ENCODE data around the gene MRPL14.

The MRPL14 gene

DNA sequence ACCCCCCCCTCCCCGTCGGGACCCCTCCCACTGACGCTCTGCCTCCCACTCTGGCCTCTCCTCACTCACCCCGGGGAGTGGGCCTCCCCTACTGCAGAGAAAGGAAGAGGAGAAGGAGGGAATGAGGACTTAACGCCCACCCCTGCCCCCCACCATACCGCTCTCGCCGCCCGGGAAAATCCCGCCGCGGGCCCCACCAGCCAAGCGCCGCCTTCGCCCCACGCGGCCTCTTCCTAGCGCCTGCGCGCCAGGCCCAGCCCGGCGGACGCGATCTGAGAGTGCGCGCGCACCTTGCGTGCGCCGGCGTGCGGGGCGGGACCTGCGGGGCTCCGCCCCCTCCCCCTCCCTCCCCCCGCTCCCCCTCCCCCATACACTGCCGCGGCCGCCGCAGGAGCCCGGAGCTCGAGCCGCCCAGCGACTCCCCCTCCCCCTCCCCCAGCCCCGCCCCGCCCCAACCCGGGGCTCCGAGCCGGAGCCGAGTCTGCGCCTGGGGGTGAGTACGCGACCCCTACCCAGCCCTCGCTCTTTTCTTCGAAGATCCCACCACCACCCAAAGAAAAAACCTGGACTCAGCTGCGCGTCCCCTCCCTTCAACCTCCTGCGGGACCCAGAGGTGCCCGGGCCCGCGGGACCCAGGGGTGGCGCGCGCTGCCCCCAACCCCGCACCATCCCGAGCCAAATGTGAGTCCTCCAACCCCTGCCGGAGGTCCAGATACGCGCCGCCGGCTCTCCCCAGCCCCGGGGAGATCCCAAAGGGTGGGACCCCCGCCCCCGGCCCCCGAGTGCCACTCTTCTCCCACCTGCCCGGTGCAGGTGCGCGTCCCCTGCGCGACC, at the start of gene MRPL14, which contains the start of gene TMEM63B:
MRPL14 (minus strand) TSS at position 267 of the 834 bp plus-strand sequence. CDS start 10,841 bp downstream, outside the sequence.
TMEM63B (plus strand) TSS at position 369 of the 834 bp plus-strand sequence. CDS start 7,031 bp downstream, outside the sequence.
- TF ChIP-seq FOXP2 (optimal IDR thresholded peaks at IDR 0.05; ENCODE audit: control extremely low read depth, extremely low read length, insufficient read depth) (no peak), POLR2AphosphoS5 (IDR thresholded peaks at IDR 0.05; ENCODE audit: borderline replicate concordance, low read depth, low read length) (peak; percentile 95), EZH2 (IDR thresholded peaks at IDR 0.05) (no peak)
- Histone ChIP-seq H3K27ac (peak within 1 kb of the TSS; percentile 77), H3K9ac (ENCODE audit: insufficient read length) (peak within 1 kb of the TSS; percentile 92), H3K36me3 (ENCODE audit: insufficient read depth, low read length) (no peaks in the 10 kb centered on the region), H3K9me3 (ENCODE audit: low read depth, low read length) (no peaks in the 10 kb centered on the region), H3K4me3 (peak within 1 kb of the TSS; percentile 88)
- DNase-seq (ENCODE audit: low read depth, low spot score), result peak; percentile 18

DNA sequence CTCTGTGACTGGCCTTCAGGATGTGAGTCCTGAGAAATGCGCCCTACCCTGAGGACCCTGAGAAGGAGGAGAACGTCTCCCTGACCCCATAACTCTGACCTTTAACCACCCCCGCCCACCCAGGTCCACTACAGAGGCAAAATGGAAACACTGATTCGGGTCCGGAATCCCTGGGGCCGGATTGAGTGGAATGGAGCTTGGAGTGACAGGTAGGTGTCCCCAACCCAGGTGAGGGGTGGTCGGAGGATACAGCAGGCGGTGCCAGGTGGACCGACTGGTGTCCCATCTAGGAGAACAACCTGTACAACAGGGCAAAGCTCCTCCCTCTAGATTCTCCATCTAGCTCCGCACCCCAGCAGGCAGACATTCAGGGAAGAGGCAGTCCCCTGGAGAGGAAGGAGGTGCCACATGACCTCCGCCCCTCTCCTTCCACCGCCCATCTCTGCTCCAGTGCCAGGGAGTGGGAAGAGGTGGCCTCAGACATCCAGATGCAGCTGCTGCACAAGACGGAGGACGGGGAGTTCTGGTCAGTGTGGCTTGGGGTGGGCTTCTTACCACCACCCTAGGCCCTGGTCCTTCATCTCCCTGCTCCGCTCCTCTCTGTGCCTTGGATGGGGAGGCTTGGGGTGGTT, 49.0 kb upstream of the MRPL14 start:
- Histone ChIP-seq H3K9me3 (ENCODE audit: low read depth, low read length) (no peaks in the 10 kb centered on the region), H3K4me3 (no peak overlapping the region), H3K36me3 (ENCODE audit: insufficient read depth, low read length) (no peaks in the 10 kb centered on the region), H3K9ac (ENCODE audit: insufficient read length) (no peak overlapping the region), H3K27ac (no peak overlapping the region)
- DNase-seq (ENCODE audit: low read depth, low spot score), result no peak
- TF ChIP-seq EZH2 (IDR thresholded peaks at IDR 0.05), result no peak

DNA sequence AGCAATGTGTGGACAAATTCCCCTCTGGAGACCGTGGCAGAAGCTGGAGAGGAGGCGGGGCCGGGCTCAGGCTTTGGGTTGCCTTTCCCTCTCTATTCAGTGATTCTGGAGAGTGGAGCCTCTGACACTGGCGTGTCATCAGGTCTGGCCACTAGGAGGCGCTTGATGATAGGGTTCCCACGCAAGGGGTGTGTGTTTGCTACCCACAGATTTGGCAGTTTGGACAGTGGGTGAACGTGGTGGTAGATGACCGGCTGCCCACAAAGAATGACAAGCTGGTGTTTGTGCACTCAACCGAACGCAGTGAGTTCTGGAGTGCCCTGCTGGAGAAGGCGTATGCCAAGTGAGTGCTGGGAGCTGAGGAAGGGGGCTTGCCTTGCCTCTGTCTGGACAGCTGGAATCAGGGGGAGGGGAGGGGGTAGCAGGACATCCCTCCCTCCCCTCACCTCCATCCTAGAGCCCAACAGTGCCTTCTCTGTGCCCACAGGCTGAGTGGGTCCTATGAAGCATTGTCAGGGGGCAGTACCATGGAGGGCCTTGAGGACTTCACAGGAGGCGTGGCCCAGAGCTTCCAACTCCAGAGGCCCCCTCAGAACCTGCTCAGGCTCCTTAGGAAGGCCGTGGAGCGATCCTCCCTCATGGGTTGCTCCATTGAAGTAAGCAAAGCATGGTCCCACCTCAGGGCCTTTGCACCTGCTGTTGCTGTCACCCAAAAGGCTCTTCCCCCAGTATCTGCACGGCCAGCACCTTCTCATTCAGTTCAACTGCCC, 45.7 kb upstream of the MRPL14 start:
- Histone ChIP-seq H3K36me3 (ENCODE audit: insufficient read depth, low read length) (no peaks in the 10 kb centered on the region), H3K9ac (ENCODE audit: insufficient read length) (no peak overlapping the region), H3K4me3 (no peak overlapping the region), H3K27ac (no peak overlapping the region), H3K9me3 (ENCODE audit: low read depth, low read length) (no peaks in the 10 kb centered on the region)
- TF ChIP-seq FOXP2 (optimal IDR thresholded peaks at IDR 0.05; ENCODE audit: control extremely low read depth, extremely low read length, insufficient read depth) (no peak), EZH2 (IDR thresholded peaks at IDR 0.05) (no peak), POLR2AphosphoS5 (IDR thresholded peaks at IDR 0.05; ENCODE audit: borderline replicate concordance, low read depth, low read length) (no peak)
- DNase-seq (ENCODE audit: low read depth, low spot score), result peak; percentile 26

DNA sequence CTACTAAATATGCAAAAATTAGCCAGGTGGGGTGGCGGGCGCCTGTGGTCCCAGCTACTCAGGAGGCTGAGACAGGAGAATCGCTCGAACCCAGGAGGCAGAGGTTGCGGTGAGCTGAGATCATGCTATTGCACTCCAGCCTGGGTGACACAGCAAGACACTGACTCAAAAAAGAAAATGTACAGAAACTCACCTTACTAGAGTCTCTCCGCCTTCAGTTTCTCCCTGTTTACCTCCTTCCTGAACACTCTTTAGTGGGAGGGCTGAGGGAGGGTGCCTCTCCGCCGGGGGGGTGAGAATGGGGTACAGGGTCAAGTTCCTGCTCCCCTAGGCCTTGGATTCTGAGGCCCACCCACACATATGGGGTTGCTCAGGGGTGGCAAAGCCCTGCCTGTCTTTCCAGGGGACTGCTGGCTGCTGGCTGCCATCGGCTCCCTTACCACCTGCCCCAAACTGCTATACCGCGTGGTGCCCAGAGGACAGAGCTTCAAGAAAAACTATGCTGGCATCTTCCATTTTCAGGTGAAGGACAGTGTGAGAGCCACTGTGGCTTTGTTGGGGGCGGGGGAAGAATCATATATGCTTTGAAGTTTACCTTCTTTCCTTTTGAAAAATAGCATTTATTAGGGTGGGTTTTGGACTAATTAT, 44.8 kb upstream of the MRPL14 start:
- Histone ChIP-seq H3K27ac (no peak overlapping the region), H3K9ac (ENCODE audit: insufficient read length) (no peak overlapping the region), H3K9me3 (ENCODE audit: low read depth, low read length) (no peaks in the 10 kb centered on the region), H3K36me3 (ENCODE audit: insufficient read depth, low read length) (no peaks in the 10 kb centered on the region), H3K4me3 (no peak overlapping the region)
- no peak for DNase-seq (ENCODE audit: low read depth, low spot score)
- no peak for TF ChIP-seq FOXP2 (optimal IDR thresholded peaks at IDR 0.05; ENCODE audit: control extremely low read depth, extremely low read length, insufficient read depth)
- no peak for TF ChIP-seq EZH2 (IDR thresholded peaks at IDR 0.05)
- no peak for TF ChIP-seq POLR2AphosphoS5 (IDR thresholded peaks at IDR 0.05; ENCODE audit: borderline replicate concordance, low read depth, low read length)

DNA sequence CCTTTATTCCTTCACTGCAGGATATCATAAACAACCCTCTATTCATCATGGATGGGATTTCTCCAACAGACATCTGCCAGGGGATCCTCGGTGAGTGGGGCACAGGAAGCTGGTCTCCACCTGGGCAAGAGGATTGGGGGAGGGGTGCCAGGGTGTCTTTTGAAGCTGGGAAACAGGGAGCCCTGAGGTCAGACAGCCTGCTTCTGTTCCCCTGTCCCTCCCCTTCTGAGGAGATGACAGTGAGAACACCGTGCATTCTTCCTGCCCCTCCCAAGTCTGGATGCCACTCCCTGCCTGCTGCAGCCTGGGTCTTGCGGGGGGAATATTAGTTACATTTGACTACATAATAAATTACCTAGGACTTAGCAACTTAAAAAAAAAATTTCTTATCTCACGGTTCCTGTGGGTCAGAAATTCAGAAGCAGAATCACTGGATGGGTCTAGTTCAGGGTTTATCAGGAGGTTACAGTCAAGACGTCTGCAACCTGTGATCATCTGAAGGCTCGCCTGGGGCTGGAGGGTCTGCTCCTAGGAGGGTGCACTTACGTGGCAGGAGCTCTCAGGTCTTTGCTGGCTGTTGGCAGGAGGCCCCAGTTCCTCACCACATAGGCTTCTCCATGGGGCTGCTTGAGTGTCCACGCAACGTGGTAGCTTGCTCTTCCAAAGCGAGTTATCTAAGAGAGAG, 42.8 kb upstream of the MRPL14 start:
- H3K9me3 ChIP-seq (ENCODE audit: low read depth, low read length), result no peaks in the 10 kb centered on the region
- H3K9ac ChIP-seq (ENCODE audit: insufficient read length), result no peak overlapping the region
- H3K27ac ChIP-seq, result no peak overlapping the region
- no peak for TF ChIP-seq FOXP2 (optimal IDR thresholded peaks at IDR 0.05; ENCODE audit: control extremely low read depth, extremely low read length, insufficient read depth)
- DNase-seq (ENCODE audit: low read depth, low spot score), result no peak
- H3K36me3 ChIP-seq (ENCODE audit: insufficient read depth, low read length), result no peaks in the 10 kb centered on the region
- no peak overlapping the region for H3K4me3 ChIP-seq

DNA sequence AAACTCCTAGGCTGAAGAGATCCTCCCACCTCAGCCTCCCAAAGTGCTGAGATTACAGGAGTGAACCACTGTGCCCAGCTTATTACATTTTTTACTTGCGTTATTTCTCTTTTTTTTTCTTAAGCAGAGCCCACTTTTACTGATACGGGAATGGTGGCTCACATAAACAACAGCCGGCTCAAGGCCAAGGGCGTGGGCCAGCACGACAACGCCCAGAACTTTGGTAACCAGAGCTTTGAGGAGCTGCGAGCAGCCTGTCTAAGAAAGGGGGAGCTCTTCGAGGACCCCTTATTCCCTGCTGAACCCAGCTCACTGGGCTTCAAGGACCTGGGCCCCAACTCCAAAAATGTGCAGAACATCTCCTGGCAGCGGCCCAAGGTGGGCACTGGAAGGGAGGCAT, 41.9 kb upstream of the MRPL14 start:
- no peak for DNase-seq (ENCODE audit: low read depth, low spot score)
- Histone ChIP-seq H3K36me3 (ENCODE audit: insufficient read depth, low read length) (no peaks in the 10 kb centered on the region), H3K4me3 (no peak overlapping the region), H3K9ac (ENCODE audit: insufficient read length) (no peak overlapping the region), H3K27ac (no peak overlapping the region), H3K9me3 (ENCODE audit: low read depth, low read length) (no peaks in the 10 kb centered on the region)
- TF ChIP-seq FOXP2 (optimal IDR thresholded peaks at IDR 0.05; ENCODE audit: control extremely low read depth, extremely low read length, insufficient read depth) (no peak), EZH2 (IDR thresholded peaks at IDR 0.05) (no peak), POLR2AphosphoS5 (IDR thresholded peaks at IDR 0.05; ENCODE audit: borderline replicate concordance, low read depth, low read length) (no peak)

DNA sequence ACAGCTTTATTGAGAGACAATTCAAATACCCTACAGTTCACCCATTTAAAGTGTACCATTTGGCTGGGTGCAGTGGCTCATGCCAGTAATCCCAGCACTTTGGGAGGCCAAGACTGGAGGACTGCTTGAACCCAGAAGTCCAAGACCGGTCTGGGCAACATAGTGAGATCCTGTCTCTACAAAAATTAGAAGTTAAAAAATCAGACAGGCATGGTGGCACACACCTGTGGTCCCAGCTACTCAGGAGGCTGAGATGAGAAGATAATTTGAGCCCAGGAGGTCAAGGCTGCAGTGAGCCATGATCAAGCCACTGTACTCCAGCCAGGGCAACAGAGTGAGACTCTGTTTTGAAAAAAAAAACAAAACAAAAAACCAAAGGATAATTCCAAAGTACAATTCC, 40.3 kb upstream of the MRPL14 start:
- DNase-seq (ENCODE audit: low read depth, low spot score), result no peak
- TF ChIP-seq POLR2AphosphoS5 (IDR thresholded peaks at IDR 0.05; ENCODE audit: borderline replicate concordance, low read depth, low read length), result no peak
- TF ChIP-seq FOXP2 (optimal IDR thresholded peaks at IDR 0.05; ENCODE audit: control extremely low read depth, extremely low read length, insufficient read depth), result no peak
- no peak for TF ChIP-seq EZH2 (IDR thresholded peaks at IDR 0.05)
- H3K4me3 ChIP-seq, result no peak overlapping the region
- no peaks in the 10 kb centered on the region for H3K9me3 ChIP-seq (ENCODE audit: low read depth, low read length)
- H3K27ac ChIP-seq, result no peak overlapping the region
- H3K36me3 ChIP-seq (ENCODE audit: insufficient read depth, low read length), result no peaks in the 10 kb centered on the region
- H3K9ac ChIP-seq (ENCODE audit: insufficient read length), result no peak overlapping the region
